Type B pancreatic cell (in vitro differentiated cells): ENCODE measurements around the gene LGALS12. TPM values are rescaled to one million over a fixed set of nuclear protein-coding genes. Genes with fewer than 3 reads are reported as not detected.
A peak's percentile ranks its signal among the peaks of the same experiment; 100 is the strongest.

Experiments
- DNase-seq: peaks from one replicate; pipeline ENCODE4 v3.0.0; 2021; ENCODE audit warnings: mixed read lengths; ENCODE audit not compliant: unreplicated experiment; ENCODE audit errors: extremely low spot score
- H3K27ac Mint-ChIP-seq: 2 replicates; pipeline ENCODE4 v1.8.0; 2021; ENCODE audit warnings: mild to moderate bottlenecking, mixed read lengths
- H3K27me3 Mint-ChIP-seq: 2 replicates; pipeline ENCODE4 v1.8.0; 2021; ENCODE audit warnings: mixed read lengths
- H3K36me3 Mint-ChIP-seq: 2 replicates; pipeline ENCODE4 v1.8.0; 2021; ENCODE audit warnings: mixed read lengths
- H3K4me1 Mint-ChIP-seq: one replicate; pipeline ENCODE4 v1.8.0; 2021; ENCODE audit warnings: mixed read lengths; ENCODE audit not compliant: unreplicated experiment
- H3K4me3 Mint-ChIP-seq: 2 replicates; pipeline ENCODE4 v1.8.0; 2021; ENCODE audit warnings: mild to moderate bottlenecking, mixed read lengths
- H3K9me3 Mint-ChIP-seq: 2 replicates; pipeline ENCODE4 v1.8.0; 2021; ENCODE audit warnings: mixed read lengths
- CTCF ChIP-seq: fragments of 200-600 bp; sonication (generic); conservative IDR thresholded peaks from 2 replicates; pipeline ENCODE4 v1.5.0; 2021; ENCODE audit warnings: antibody characterized with exemption, mild to moderate bottlenecking
- total RNA-seq: library from RNA; stranded (reverse); gene quantifications from 2 replicates; pipeline ENCODE4 v1.2.1, GENCODE V29; 2021; ENCODE audit warnings: low replicate concordance

Gene LGALS12
- total RNA-seq, 1 donor from 2014 or later: 0.34 TPM

DNA sequence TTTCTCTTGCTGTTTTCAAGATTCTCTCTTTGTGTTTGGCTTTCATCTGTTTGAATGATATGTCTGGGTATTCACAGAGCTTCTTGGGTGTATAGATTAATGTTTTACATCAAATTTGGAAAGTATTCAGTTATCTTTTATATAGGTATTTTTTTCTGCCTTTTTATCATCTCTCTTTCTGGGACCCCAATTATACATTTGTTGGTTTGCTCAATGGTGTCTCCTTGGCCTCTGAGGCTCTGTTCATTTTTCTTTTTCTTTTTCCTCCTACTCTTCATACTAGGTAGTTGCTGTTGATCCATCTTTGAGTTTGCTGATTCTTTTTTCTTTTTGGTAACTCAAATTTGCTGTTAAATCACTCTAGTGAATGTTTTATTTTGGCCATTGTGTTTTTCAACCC, 29.3 kb upstream of the LGALS12 start:
- no peaks in the 10 kb centered on the region for H3K27me3 Mint-ChIP-seq
- no peak overlapping the region for H3K4me3 Mint-ChIP-seq
- no peak for DNase-seq
- H3K36me3 Mint-ChIP-seq: peaks cover 5% of the 10 kb centered on the region
- peaks cover 5% of the 10 kb centered on the region for H3K9me3 Mint-ChIP-seq
- no peak overlapping the region for H3K27ac Mint-ChIP-seq
- no peaks in the 10 kb centered on the region for H3K4me1 Mint-ChIP-seq
- no peak for TF ChIP-seq CTCF

GRCh38 chr11:63478896-63479295, 27.0 kb upstream of the LGALS12 start:
- no peak for DNase-seq
- peak; percentile 95 for TF ChIP-seq CTCF
- Mint-ChIP-seq H3K4me3 (no peak overlapping the region), H3K27me3 (no peaks in the 10 kb centered on the region), H3K4me1 (no peaks in the 10 kb centered on the region), H3K9me3 (peaks cover 10% of the 10 kb centered on the region), H3K27ac (no peak overlapping the region), H3K36me3 (peaks cover 9% of the 10 kb centered on the region)

DNA sequence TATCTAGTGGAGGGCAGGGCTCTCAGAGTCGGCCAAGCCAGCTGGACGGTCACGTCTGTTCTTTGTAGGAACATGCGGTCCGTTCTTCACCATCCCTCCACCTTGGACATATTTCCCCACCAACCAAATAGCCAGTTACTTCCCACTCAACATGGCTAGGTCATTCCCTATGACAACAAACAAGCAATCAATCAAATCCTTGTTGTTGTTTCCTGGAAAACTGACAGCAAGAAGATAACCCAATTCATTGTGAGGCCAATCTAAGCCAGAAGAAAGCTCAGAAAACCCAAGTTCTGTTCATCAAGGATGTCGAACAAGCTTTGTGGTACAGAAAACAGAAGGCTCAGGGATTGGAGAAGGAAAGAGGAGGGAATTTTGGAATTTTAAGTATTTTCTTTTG, 25.8 kb upstream of the LGALS12 start:
- no peaks in the 10 kb centered on the region for H3K27me3 Mint-ChIP-seq
- no peak for DNase-seq
- H3K4me3 Mint-ChIP-seq: no peak overlapping the region
- peaks cover 9% of the 10 kb centered on the region for H3K36me3 Mint-ChIP-seq
- H3K27ac Mint-ChIP-seq: no peak overlapping the region
- no peaks in the 10 kb centered on the region for H3K4me1 Mint-ChIP-seq
- no peak for TF ChIP-seq CTCF
- H3K9me3 Mint-ChIP-seq: peaks cover 10% of the 10 kb centered on the region

- no peak for DNase-seq
- Mint-ChIP-seq H3K4me3 (no peak overlapping the region), H3K27ac (no peak overlapping the region), H3K9me3 (peaks cover 5% of the 10 kb centered on the region), H3K27me3 (peaks cover 9% of the 10 kb centered on the region), H3K36me3 (peaks cover 9% of the 10 kb centered on the region), H3K4me1 (peaks cover 14% of the 10 kb centered on the region)
- TF ChIP-seq CTCF: no peak
These were observed 20.1 kb upstream of the LGALS12 start for GRCh38 chr11:63485777-63486176.

DNA sequence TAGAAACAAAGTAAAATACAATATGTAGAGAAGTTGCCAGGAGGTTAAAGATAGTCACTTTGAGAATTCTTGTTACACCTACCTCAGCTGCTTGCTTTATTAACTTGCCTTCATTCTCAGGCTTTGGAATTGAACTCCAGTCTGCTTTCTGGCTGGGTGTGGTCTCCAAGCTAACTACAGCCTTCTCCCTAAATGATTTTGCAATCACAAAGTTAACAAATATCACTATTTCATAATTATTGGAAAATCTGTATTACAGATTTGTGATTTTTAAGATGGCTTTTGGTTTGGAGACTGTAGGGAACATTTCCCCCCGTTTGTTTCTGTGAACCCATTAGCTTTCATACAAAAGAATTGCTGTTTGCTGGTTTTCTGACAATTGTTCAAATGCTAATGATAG, 17.1 kb upstream of the LGALS12 start:
- Mint-ChIP-seq H3K4me1 (peaks cover 29% of the 10 kb centered on the region), H3K9me3 (peaks cover under 1% of the 10 kb centered on the region), H3K27ac (no peak overlapping the region), H3K36me3 (peaks cover 6% of the 10 kb centered on the region), H3K27me3 (peaks cover 20% of the 10 kb centered on the region), H3K4me3 (no peak overlapping the region)
- TF ChIP-seq CTCF: no peak
- DNase-seq: no peak

DNA sequence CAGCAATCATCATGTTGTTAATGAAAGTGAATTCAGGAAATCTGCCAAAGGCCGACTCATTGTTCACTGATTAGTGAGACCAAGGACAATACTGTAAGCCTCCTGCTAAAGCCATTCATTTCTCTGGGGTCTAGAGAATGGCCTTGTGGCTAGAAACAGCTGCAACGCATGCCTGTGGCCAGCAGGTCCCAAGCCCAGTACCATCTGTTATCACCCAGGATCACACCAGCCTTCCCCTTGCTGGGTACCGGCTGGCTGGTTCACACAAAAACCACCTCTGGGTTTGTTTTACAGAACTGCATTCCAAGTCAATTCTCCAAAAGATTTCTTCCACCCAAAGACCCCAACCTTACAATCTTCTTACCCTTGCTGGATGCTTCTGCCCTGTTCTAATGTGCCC, 16.0 kb upstream of the LGALS12 start:
- Mint-ChIP-seq H3K4me3 (peak overlapping the region; percentile 87), H3K27me3 (peaks cover 20% of the 10 kb centered on the region), H3K27ac (peak overlapping the region; percentile 66), H3K9me3 (peaks cover 10% of the 10 kb centered on the region), H3K36me3 (peaks cover 10% of the 10 kb centered on the region), H3K4me1 (peaks cover 38% of the 10 kb centered on the region)
- DNase-seq: no peak
- TF ChIP-seq CTCF: peak; percentile 54
